ENCODE data around the gene MMP23B.

Gene MMP23B

GRCh38 chr1:1602968-1603506 lies 28.9 kb upstream of the MMP23B start:
- peak; percentile 46 for DNase-seq

GRCh38 chr1:1603671-1604373 lies 28.2 kb upstream of the MMP23B start:
- DNase-seq: peak; percentile 40

- peak; percentile 14 for DNase-seq
These were observed 27.5 kb upstream of the MMP23B start for GRCh38 chr1:1604374-1605033.

GRCh38 chr1:1605034-1605591 lies 26.9 kb upstream of the MMP23B start:
- DNase-seq: peak; percentile 43

- DNase-seq: no peak
These were observed 26.2 kb upstream of the MMP23B start for GRCh38 chr1:1605724-1606123.

GRCh38 chr1:1606232-1606631 lies 25.7 kb upstream of the MMP23B start:
- no peak for DNase-seq

- DNase-seq: no peak
These were observed 22.0 kb upstream of the MMP23B start for GRCh38 chr1:1609822-1610485.

GRCh38 chr1:1610796-1611195 lies 21.2 kb upstream of the MMP23B start:
- DNase-seq: no peak

GRCh38 chr1:1612104-1612400 lies 19.9 kb upstream of the MMP23B start:
- no peak for DNase-seq

GRCh38 chr1:1613509-1614082 lies 18.4 kb upstream of the MMP23B start:
- no peak for DNase-seq

- no peak for DNase-seq
These were observed 17.6 kb upstream of the MMP23B start for GRCh38 chr1:1614204-1614953.

GRCh38 chr1:1614954-1615255 lies 17.1 kb upstream of the MMP23B start:
- DNase-seq: no peak

- DNase-seq: peak; percentile 100
These were observed 16.5 kb upstream of the MMP23B start, which contains the start of gene MIB2 for GRCh38 chr1:1615256-1616044. Gene MIB2, plus strand, starts transcription at chr1:1615500. Its CDS starts 7,953 bp downstream, at chr1:1623453.

- no peak for DNase-seq
These were observed 15.8 kb upstream of the MMP23B start for GRCh38 chr1:1616045-1616790.

- peak; percentile 49 for DNase-seq
These were observed 15.1 kb upstream of the MMP23B start for GRCh38 chr1:1616838-1617237.

- DNase-seq: no peak
These were observed 14.5 kb upstream of the MMP23B start for GRCh38 chr1:1617516-1617915.

GRCh38 chr1:1617925-1618324 lies 14.0 kb upstream of the MMP23B start:
- DNase-seq: no peak

GRCh38 chr1:1618396-1619068 lies 13.4 kb upstream of the MMP23B start:
- no peak for DNase-seq

- DNase-seq: peak; percentile 85
These were observed 12.0 kb upstream of the MMP23B start for GRCh38 chr1:1619917-1620361.

- no peak for DNase-seq
These were observed 11.4 kb upstream of the MMP23B start for GRCh38 chr1:1620433-1621139.
